Stimulated activated CD8-positive, alpha-beta memory T cell treated with anti-CD3 and anti-CD28 coated beads, Interleukin-15, amount 100 ng/mL, for 4 hours (primary cell): ENCODE results near the gene RGS11.

Experiments
- DNase-seq, 2 donors: peaks; one replicate each; pipeline ENCODE4 v3.0.0-alpha.2; 2020; ENCODE audit warnings: low read depth in 2 of 2

RGS11 gene

GRCh38 chr16:275786-276232, at the start of gene RGS11:
TSS of gene RGS11 (minus strand) at chr16:275944. CDS start at chr16:275911, 33 bp downstream.
- no peak for DNase-seq

GRCh38 chr16:324451-325334, 48.9 kb upstream of the RGS11 start:
- DNase-seq, result peak; percentile 29 to 46

GRCh38 chr16:324201-324450, 48.4 kb upstream of the RGS11 start:
- no peak for DNase-seq

GRCh38 chr16:322476-323143, 46.9 kb upstream of the RGS11 start:
- no peak for DNase-seq

- no peak for DNase-seq
These were observed 45.8 kb upstream of the RGS11 start for GRCh38 chr16:321532-321931.

- DNase-seq, result no peak
These were observed 44.5 kb upstream of the RGS11 start for GRCh38 chr16:320206-320605.

GRCh38 chr16:318628-319027, 42.9 kb upstream of the RGS11 start:
- DNase-seq, result no peak

GRCh38 chr16:317583-317982, 41.8 kb upstream of the RGS11 start:
- DNase-seq, result no peak

- no peak for DNase-seq
These were observed 41.2 kb upstream of the RGS11 start for GRCh38 chr16:316741-317464.

GRCh38 chr16:314795-315299, 39.1 kb upstream of the RGS11 start:
- no peak for DNase-seq

GRCh38 chr16:314351-314750, 38.6 kb upstream of the RGS11 start:
- DNase-seq, result no peak

GRCh38 chr16:311725-312124, 36.0 kb upstream of the RGS11 start:
- DNase-seq, result no peak

GRCh38 chr16:309476-309875, 33.7 kb upstream of the RGS11 start:
- no peak for DNase-seq

- DNase-seq, result no peak
These were observed 32.1 kb upstream of the RGS11 start for GRCh38 chr16:307691-308312.

- DNase-seq, result no peak
These were observed 31.2 kb upstream of the RGS11 start for GRCh38 chr16:306911-307370.

GRCh38 chr16:305916-306626, 30.3 kb upstream of the RGS11 start:
- DNase-seq, result no peak

- DNase-seq, result no peak
These were observed 28.2 kb upstream of the RGS11 start for GRCh38 chr16:303760-304505.

GRCh38 chr16:301950-302349, 26.2 kb upstream of the RGS11 start:
- no peak for DNase-seq

GRCh38 chr16:301235-301634, 25.5 kb upstream of the RGS11 start:
- DNase-seq, result no peak

GRCh38 chr16:297832-298231, 22.1 kb upstream of the RGS11 start:
- no peak for DNase-seq
